Stomach (tissue), 4 donors: ENCODE measurements around the gene MT3.

Experiments used
- CTCF ChIP-seq, 7 experiments: fragments of 450-650 bp in 4 of 7; fragments of 200-600 bp in 3 of 7; sonication (generic) in 3 of 7; IDR thresholded peaks; one replicate each; pipeline ENCODE4 v1.5.1; 2016 to 2019; ENCODE audit warnings: antibody characterized with exemption in 7 of 7, control low read depth in 2 of 7, mild to moderate bottlenecking in 1 of 7
- POLR2A ChIP-seq, 4 donors: fragments of 450-650 bp; IDR thresholded peaks; one replicate each; pipeline ENCODE4 v1.6.1; 2016; ENCODE audit warnings: antibody characterized with exemption in 4 of 4, control low read depth in 2 of 4, mild to moderate bottlenecking in 1 of 4, moderate library complexity in 1 of 4

GRCh38 chr16:56608876-56609462 is 19.6 kb downstream of the MT3 start:
- TF ChIP-seq CTCF (IDR thresholded peaks at IDR 0.05) (no peak), POLR2A (IDR thresholded peaks at IDR 0.05) (no peak)
